ENCODE results near the gene MRPL12. TPM values are rescaled to one million over a fixed set of nuclear protein-coding genes. Genes with fewer than 3 reads are reported as not detected.

MRPL12 gene
- total and polyA plus RNA-seq, 2 of the 13 experiments (the other 11 are each of a cell fraction or from before 2014, with no cell fraction given): 39.1 to 94.1 TPM

DNA sequence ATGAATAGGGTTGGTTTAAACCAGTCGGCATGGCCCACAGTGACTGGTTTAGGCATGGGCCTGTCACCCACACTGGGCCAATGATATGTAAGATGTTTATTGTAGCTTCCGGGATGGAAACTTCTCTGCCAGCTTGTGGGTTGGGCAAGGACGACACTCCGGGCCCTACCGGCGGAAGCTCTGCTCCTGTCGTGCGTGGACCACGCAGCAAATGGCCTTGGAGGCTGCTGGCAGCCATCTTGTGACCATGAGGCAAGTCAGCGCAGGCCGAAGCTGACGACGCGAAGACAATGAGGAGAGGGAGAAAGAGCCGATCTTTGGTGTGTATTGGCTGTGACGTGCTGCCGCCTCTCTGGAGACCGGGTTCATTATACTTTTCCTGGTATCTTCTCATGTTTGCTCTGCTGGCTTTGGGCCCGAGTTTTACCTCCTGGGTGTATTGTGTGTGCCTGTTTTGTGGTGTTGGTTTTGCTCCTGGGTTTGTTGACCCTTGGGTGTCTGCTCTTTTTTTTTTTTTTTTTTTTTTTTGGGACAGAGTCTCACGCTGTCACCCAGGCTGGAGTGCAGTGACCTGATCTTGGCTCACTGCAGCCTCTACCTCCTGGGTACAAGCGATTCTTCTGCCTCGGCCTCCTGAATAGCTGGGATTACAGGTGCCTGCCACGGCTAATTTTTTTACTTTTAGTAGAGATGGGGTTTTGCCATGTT is 24.3 kb downstream of the MRPL12 start (continued):
- TF ChIP-seq, protein P1, sequence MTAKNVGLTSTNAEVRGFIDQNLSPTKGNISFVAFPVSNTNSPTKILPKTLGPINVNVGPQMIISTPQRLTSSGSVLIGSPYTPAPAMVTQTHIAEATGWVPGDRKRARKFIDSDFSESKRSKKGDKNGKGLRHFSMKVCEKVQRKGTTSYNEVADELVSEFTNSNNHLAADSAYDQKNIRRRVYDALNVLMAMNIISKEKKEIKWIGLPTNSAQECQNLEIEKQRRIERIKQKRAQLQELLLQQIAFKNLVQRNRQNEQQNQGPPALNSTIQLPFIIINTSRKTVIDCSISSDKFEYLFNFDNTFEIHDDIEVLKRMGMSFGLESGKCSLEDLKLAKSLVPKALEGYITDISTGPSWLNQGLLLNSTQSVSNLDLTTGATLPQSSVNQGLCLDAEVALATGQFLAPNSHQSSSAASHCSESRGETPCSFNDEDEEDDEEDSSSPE (CRISPR knock-in tag; IDR thresholded peaks at IDR 0.05): peak; percentile 98
- TF ChIP-seq, protein P2, sequence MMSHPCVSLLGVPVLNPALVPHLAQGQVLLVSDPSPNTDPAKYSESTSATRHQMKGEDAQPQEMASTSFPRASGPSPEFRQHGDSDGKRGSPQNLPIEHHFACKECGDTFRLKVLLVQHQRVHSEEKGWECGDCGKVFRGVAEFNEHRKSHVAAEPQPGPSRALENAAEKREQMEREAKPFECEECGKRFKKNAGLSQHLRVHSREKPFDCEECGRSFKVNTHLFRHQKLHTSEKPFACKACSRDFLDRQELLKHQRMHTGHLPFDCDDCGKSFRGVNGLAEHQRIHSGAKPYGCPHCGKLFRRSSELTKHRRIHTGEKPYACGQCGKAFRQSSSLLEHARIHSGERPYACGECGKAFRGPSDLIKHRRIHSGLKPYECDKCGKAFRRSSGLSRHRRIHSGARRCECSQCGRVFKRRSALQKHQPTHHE (CRISPR knock-in tag; IDR thresholded peaks at IDR 0.05; ENCODE audit: borderline replicate concordance): peak; percentile 94; the same call in 1 of the 2 replicates
- TF ChIP-seq GATA4 (IDR thresholded peaks at IDR 0.05; ENCODE audit: borderline replicate concordance, low read depth) (no peak), TEAD2 (CRISPR knock-in tag; IDR thresholded peaks at IDR 0.05) (peak; percentile 94), FOXK2 (IDR thresholded peaks at IDR 0.05) (peak; percentile 6; the same call in 1 of the 2 replicates), ZNF549 (CRISPR knock-in tag; IDR thresholded peaks at IDR 0.05) (no peak), POGZ (CRISPR knock-in tag; IDR thresholded peaks at IDR 0.05) (peak; percentile 77), RCOR2 (CRISPR knock-in tag; IDR thresholded peaks at IDR 0.05) (0 out of 2 replicates have a peak, but pooled peaks have one; percentile 22), CBX5 (CRISPR knock-in tag; IDR thresholded peaks at IDR 0.05; ENCODE audit: borderline replicate concordance) (peak; percentile 99), SPEN (CRISPR knock-in tag; IDR thresholded peaks at IDR 0.05; ENCODE audit: low read depth) (peak; percentile 92), PHF20 (CRISPR knock-in tag; IDR thresholded peaks at IDR 0.05) (peak; percentile 86), ERF (CRISPR knock-in tag; IDR thresholded peaks at IDR 0.05) (peak; percentile 99), HNF4A (CRISPR knock-in tag; IDR thresholded peaks at IDR 0.05) (no peak; the same call in 1 of the 2 replicates), TCF12 (IDR thresholded peaks at IDR 0.05) (no peak), TCF12 (CRISPR knock-in tag; IDR thresholded peaks at IDR 0.05) (peak; percentile 74), ZNF788 (CRISPR knock-in tag; IDR thresholded peaks at IDR 0.05; ENCODE audit: borderline replicate concordance) (peak; percentile 97; the same call in 1 of the 2 replicates), MED13 (CRISPR knock-in tag; IDR thresholded peaks at IDR 0.05) (peak; percentile 72; the same call in 1 of the 2 replicates), SCMH1 (CRISPR knock-in tag; IDR thresholded peaks at IDR 0.05; ENCODE audit: borderline replicate concordance) (no peak)
- TF ChIP-seq, protein P3, sequence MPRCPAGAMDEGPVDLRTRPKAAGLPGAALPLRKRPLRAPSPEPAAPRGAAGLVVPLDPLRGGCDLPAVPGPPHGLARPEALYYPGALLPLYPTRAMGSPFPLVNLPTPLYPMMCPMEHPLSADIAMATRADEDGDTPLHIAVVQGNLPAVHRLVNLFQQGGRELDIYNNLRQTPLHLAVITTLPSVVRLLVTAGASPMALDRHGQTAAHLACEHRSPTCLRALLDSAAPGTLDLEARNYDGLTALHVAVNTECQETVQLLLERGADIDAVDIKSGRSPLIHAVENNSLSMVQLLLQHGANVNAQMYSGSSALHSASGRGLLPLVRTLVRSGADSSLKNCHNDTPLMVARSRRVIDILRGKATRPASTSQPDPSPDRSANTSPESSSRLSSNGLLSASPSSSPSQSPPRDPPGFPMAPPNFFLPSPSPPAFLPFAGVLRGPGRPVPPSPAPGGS (CRISPR knock-in tag; IDR thresholded peaks at IDR 0.05): peak; percentile 99
- TF ChIP-seq, protein P4, sequence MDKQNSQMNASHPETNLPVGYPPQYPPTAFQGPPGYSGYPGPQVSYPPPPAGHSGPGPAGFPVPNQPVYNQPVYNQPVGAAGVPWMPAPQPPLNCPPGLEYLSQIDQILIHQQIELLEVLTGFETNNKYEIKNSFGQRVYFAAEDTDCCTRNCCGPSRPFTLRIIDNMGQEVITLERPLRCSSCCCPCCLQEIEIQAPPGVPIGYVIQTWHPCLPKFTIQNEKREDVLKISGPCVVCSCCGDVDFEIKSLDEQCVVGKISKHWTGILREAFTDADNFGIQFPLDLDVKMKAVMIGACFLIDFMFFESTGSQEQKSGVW (CRISPR knock-in tag; IDR thresholded peaks at IDR 0.05; ENCODE audit: borderline replicate concordance): peak; percentile 97; the same call in 1 of the 2 replicates
- TF ChIP-seq, protein P5, sequence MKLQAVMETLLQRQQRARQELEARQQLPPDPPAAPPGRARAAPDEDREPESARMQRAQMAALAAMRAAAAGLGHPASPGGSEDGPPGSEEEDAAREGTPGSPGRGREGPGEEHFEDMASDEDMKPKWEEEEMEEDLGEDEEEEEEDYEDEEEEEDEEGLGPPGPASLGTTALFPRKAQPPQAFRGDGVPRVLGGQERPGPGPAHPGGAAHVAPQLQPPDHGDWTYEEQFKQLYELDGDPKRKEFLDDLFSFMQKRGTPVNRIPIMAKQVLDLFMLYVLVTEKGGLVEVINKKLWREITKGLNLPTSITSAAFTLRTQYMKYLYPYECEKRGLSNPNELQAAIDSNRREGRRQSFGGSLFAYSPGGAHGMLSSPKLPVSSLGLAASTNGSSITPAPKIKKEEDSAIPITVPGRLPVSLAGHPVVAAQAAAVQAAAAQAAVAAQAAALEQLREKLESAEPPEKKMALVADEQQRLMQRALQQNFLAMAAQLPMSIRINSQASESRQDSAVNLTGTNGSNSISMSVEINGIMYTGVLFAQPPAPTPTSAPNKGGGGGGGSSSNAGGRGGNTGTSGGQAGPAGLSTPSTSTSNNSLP (IDR thresholded peaks at IDR 0.05; ENCODE audit: low read depth, low read length): no peak

Measured in HepG2 (cell line).